Measurements from ENCODE around the gene CCDC30. TPM values are rescaled to one million over a fixed set of nuclear protein-coding genes. Genes with fewer than 3 reads are reported as not detected.

CCDC30 gene
- polyA plus RNA-seq, 3 donors, result 0.95 to 1.5 (median 1.2) TPM

GRCh38 chr1:42420121-42420520 is 43.0 kb upstream of the CCDC30 start:
- no peak overlapping the region for H3K27ac Mint-ChIP-seq
- H3K27me3 Mint-ChIP-seq (ENCODE audit: low read depth in 3 of 3), result peaks cover 2 to 4% (median 3%) of the 10 kb centered on the region in 3 donors

GRCh38 chr1:42420911-42421585 is 42.0 kb upstream of the CCDC30 start:
- no peak overlapping the region for H2AFZ ChIP-seq (ENCODE audit: insufficient read depth, low read depth, low read length, poor library complexity, severe bottlenecking)
- no peak for DNase-seq
- H3K9me3 ChIP-seq (replicated peaks in 1 of 2; ENCODE audit: control insufficient read depth in 1 of 2, insufficient read depth in 1 of 2, low read length in 2 of 2), result no peaks in the 10 kb centered on the region
- no peaks in the 10 kb centered on the region for H3K27me3 ChIP-seq (ENCODE audit: control insufficient read depth in 2 of 2, insufficient read depth in 2 of 2, low read length in 2 of 2)
- H3K4me1 Mint-ChIP-seq, result no peaks in the 10 kb centered on the region
- H3K9me3 Mint-ChIP-seq, result peaks cover 0 to 3% (median 0%) of the 10 kb centered on the region in 7 donors
- H3K27ac Mint-ChIP-seq, result no peak overlapping the region
- H3K36me3 Mint-ChIP-seq, result no peaks in the 10 kb centered on the region
- no peaks in the 10 kb centered on the region for H3K36me3 ChIP-seq (replicated peaks in 1 of 2; ENCODE audit: control insufficient read depth in 1 of 2, insufficient read depth in 2 of 2, low read length in 2 of 2)
- no peaks in the 10 kb centered on the region for H3K4me1 ChIP-seq (ENCODE audit: control insufficient read depth in 1 of 2, insufficient read depth in 2 of 2, low read length in 2 of 2)
- no peak overlapping the region for H3K9ac ChIP-seq (ENCODE audit: insufficient read depth, low read length, poor library complexity, severe bottlenecking)
- intact Hi-C loops (cut with micrococcal nuclease), result no loop called here
- no peak overlapping the region for H3K4me3 ChIP-seq (replicated peaks in 1 of 3; ENCODE audit: low read depth in 2 of 3, low read length in 3 of 3)
- no peaks in the 10 kb centered on the region for H3K79me2 ChIP-seq (ENCODE audit: insufficient read depth, low read length)
- H3K4me3 Mint-ChIP-seq, result no peak overlapping the region
- whole genome bisulfite sequencing (ENCODE audit: insufficient coverage), result 34% methylated on average over 10 of the region's 10 CpGs
- no peak for TF ChIP-seq CTCF (IDR thresholded peaks at IDR 0.05)
- no peak overlapping the region for H3K27ac ChIP-seq (ENCODE audit: low read depth in 1 of 2, low read length in 2 of 2)
- no peak overlapping the region for H3K4me2 ChIP-seq (replicated peaks; ENCODE audit: extremely low read depth, low read length, poor library complexity, severe bottlenecking)
- H4K20me1 ChIP-seq (ENCODE audit: insufficient read depth, low read length), result no peaks in the 10 kb centered on the region
- peaks cover 2 to 4% (median 3%) of the 10 kb centered on the region in 3 donors for H3K27me3 Mint-ChIP-seq (ENCODE audit: low read depth in 3 of 3)

More at GRCh38 chr1:42420121-42420520, 43.0 kb upstream of the CCDC30 start:
- no peaks in the 10 kb centered on the region for H3K79me2 ChIP-seq (ENCODE audit: insufficient read depth, low read length)
- 100% methylated on average over 3 of the region's 7 CpGs for WGBS (ENCODE audit: insufficient coverage)
- intact Hi-C loops (cut with micrococcal nuclease), result no loop called here
- no peak for TF ChIP-seq CTCF (IDR thresholded peaks at IDR 0.05)
- no peak overlapping the region for H3K9ac ChIP-seq (ENCODE audit: insufficient read depth, low read length, poor library complexity, severe bottlenecking)
- H3K27ac ChIP-seq (ENCODE audit: low read depth in 1 of 2, low read length in 2 of 2), result no peak overlapping the region
- H4K20me1 ChIP-seq (ENCODE audit: insufficient read depth, low read length), result no peaks in the 10 kb centered on the region
- no peaks in the 10 kb centered on the region for H3K36me3 ChIP-seq (replicated peaks in 1 of 2; ENCODE audit: control insufficient read depth in 1 of 2, insufficient read depth in 2 of 2, low read length in 2 of 2)
- Mint-ChIP-seq H3K36me3 (no peaks in the 10 kb centered on the region), H3K4me1 (no peaks in the 10 kb centered on the region), H3K4me3 (no peak overlapping the region), H3K9me3 (peaks cover 0 to 4% (median 0%) of the 10 kb centered on the region in 7 donors)
- no peaks in the 10 kb centered on the region for H3K9me3 ChIP-seq (replicated peaks in 1 of 2; ENCODE audit: control insufficient read depth in 1 of 2, insufficient read depth in 1 of 2, low read length in 2 of 2)
- H3K4me1 ChIP-seq (ENCODE audit: control insufficient read depth in 1 of 2, insufficient read depth in 2 of 2, low read length in 2 of 2), result no peaks in the 10 kb centered on the region
- H3K4me3 ChIP-seq (replicated peaks in 1 of 3; ENCODE audit: low read depth in 2 of 3, low read length in 3 of 3), result no peak overlapping the region
- no peak for DNase-seq
- H2AFZ ChIP-seq (ENCODE audit: insufficient read depth, low read depth, low read length, poor library complexity, severe bottlenecking), result no peak overlapping the region
- no peak overlapping the region for H3K4me2 ChIP-seq (replicated peaks; ENCODE audit: extremely low read depth, low read length, poor library complexity, severe bottlenecking)
- no peaks in the 10 kb centered on the region for H3K27me3 ChIP-seq (ENCODE audit: control insufficient read depth in 2 of 2, insufficient read depth in 2 of 2, low read length in 2 of 2)
